Testis (tissue), 3 donors: Measurements from ENCODE around the gene DLL4. TPM values are rescaled to one million over a fixed set of nuclear protein-coding genes. Genes with fewer than 3 reads are reported as not detected.

Experiments
- DNase-seq: peaks from one replicate; pipeline ENCODE4 v3.0.0-alpha.2; 2019
- H3K27ac ChIP-seq, 2 donors: fragments of 200-600 bp; sonication (generic); one replicate each; pipeline ENCODE4 v1.5.1; 2019
- H3K27me3 ChIP-seq: fragments of 200-600 bp; sonication (generic); one replicate; pipeline ENCODE4 v1.5.1; 2019
- H3K36me3 ChIP-seq: fragments of 200-600 bp; sonication (generic); one replicate; pipeline ENCODE4 v1.5.1; 2017; ENCODE audit warnings: low read depth; ENCODE audit errors: missing control alignments
- H3K4me1 ChIP-seq: fragments of 200-600 bp; sonication (generic); one replicate; pipeline ENCODE4 v1.5.1; 2019
- H3K4me3 ChIP-seq, 2 donors: fragments of 200-600 bp; sonication (generic); one replicate each; pipeline ENCODE4 v1.5.1; 2017 to 2019
- H3K9me3 ChIP-seq: fragments of 200-600 bp; sonication (generic); one replicate; pipeline ENCODE4 v1.5.1; 2017
- CTCF ChIP-seq, 3 experiments: fragments of 450-650 bp in 2 of 3; fragments of 200-600 bp in 1 of 3; sonication (generic) in 1 of 3; IDR thresholded peaks; one replicate each; pipeline ENCODE4 v1.5.1; 2016 to 2019; ENCODE audit warnings: antibody characterized with exemption in 3 of 3, mild to moderate bottlenecking in 2 of 3, moderate library complexity in 1 of 3
- POLR2A ChIP-seq: fragments of 450-650 bp; IDR thresholded peaks from one replicate; pipeline ENCODE4 v1.6.1; 2017; ENCODE audit warnings: antibody characterized with exemption, mild to moderate bottlenecking, moderate library complexity
- WGBS, 2 donors: methylation state at CpG; one replicate each; pipeline ENCODE4 v1.1.5; 2018; 5-methylcytosine and 5-hydroxymethylcytosine counted together
- intact Hi-C: fragments of 100-400 bp; cut with DNase I; formaldehyde crosslinking; loops from one replicate; pipeline ENCODE4 v1.15.1; 2023; ENCODE audit warnings: low total_unique reads
- polyA plus RNA-seq: library from polyadenylated mRNA; stranded (reverse); fragments of 350-450 nt; fragmentation: Illumina TruSeq; extraction: RNeasy Lipid Tissue Mini Kit (QIAGEN cat#74804); gene quantifications from one replicate; pipeline ENCODE4 v1.2.3, GENCODE V29; 2014; ENCODE audit warnings: low read depth, low replicate concordance; ENCODE audit not compliant: insufficient read depth
- total RNA-seq, 2 donors: library from RNA; depleted of rRNA; stranded (reverse); fragments of >200 nt; gene quantifications; one replicate each; pipeline ENCODE4 v1.2.3, GENCODE V29; 2016

DLL4 gene
- total and polyA plus RNA-seq, 3 donors from 2014 or later = 2.0 to 3.9 (median 3.5) TPM

- TF ChIP-seq POLR2A (no peak), CTCF (IDR thresholded peaks at IDR 0.05) (peak in 1 of 3 experiments; percentile 4)
- Histone ChIP-seq H3K4me1 (no peaks in the 10 kb centered on the region), H3K27me3 (no peaks in the 10 kb centered on the region), H3K36me3 (no peaks in the 10 kb centered on the region), H3K9me3 (no peaks in the 10 kb centered on the region), H3K27ac (no peak overlapping the region), H3K4me3 (no peak overlapping the region)
- 61 to 77% methylated on average over 4 of the region's 4 CpGs for whole genome bisulfite sequencing, 2 donors
- no peak for DNase-seq
- intact Hi-C loops = no loop called here
Measured at GRCh38 chr15:40974879-40975278, 45.7 kb downstream of the DLL4 start.

DNA sequence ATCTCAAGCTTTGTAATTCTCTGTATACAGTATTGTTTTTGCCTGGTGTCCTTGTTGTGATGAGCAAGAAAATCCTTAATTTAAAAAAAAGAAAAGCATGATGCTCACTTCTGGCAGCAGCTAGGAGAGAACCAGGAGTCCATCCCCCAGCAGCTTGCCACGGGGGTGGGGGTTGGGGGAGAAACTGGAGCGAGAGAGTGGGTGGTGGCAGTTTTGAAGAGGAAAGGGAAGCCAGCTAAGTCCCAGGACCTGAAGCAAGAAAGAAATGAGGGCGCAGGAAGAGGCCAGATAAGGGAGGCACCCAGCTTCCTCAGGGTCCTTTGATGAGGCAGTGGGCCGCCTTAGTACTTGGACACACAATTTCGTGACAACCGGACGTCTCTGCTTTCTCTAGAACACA, 47.7 kb downstream of the DLL4 start:
- TF ChIP-seq POLR2A (no peak), CTCF (IDR thresholded peaks at IDR 0.05) (no peak)
- no peaks in the 10 kb centered on the region for H3K36me3 ChIP-seq
- H3K27me3 ChIP-seq = no peaks in the 10 kb centered on the region
- 83 to 87% methylated on average over 7 of the region's 7 CpGs for WGBS, 2 donors
- H3K4me3 ChIP-seq = no peak overlapping the region
- H3K4me1 ChIP-seq = no peaks in the 10 kb centered on the region
- intact Hi-C loops = no loop called here
- H3K9me3 ChIP-seq = no peaks in the 10 kb centered on the region
- no peak for DNase-seq
- no peak overlapping the region for H3K27ac ChIP-seq

GRCh38 chr15:40978141-40978540, 49.0 kb downstream of the DLL4 start:
- Histone ChIP-seq H3K27me3 (no peaks in the 10 kb centered on the region), H3K4me1 (no peaks in the 10 kb centered on the region), H3K9me3 (no peaks in the 10 kb centered on the region), H3K36me3 (no peaks in the 10 kb centered on the region), H3K4me3 (no peak overlapping the region), H3K27ac (no peak overlapping the region)
- TF ChIP-seq CTCF (IDR thresholded peaks at IDR 0.05) (no peak), POLR2A (no peak)
- intact Hi-C loops = no loop called here
- no peak for DNase-seq
- WGBS, 2 donors = 72 to 81% methylated on average over 2 of the region's 2 CpGs

DNA sequence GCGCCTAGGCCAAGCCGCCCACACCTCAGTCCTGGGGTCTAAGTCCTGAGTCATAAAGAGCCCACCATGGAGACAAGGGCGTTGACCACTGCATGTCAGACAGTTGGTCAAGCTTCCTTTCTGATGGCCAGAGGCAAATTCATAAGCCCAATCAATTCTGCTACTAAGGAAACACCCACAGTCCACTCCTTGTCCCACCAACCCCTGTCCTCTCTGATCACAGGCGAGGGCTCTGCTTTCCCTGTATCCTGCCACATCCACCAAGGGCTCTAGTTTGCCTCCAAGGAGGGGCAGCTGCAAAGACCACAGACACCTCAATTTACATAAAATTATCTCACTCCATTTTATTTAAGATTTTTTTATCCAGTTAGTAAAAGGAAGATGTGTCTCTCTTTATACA, 49.4 kb downstream of the DLL4 start:
- no peaks in the 10 kb centered on the region for H3K9me3 ChIP-seq
- 90 to 95% methylated on average over 4 of the region's 4 CpGs for WGBS, 2 donors
- H3K27ac ChIP-seq = no peak overlapping the region
- TF ChIP-seq POLR2A (no peak), CTCF (IDR thresholded peaks at IDR 0.05) (no peak)
- no peak for DNase-seq
- H3K36me3 ChIP-seq = no peaks in the 10 kb centered on the region
- H3K4me1 ChIP-seq = no peaks in the 10 kb centered on the region
- no peaks in the 10 kb centered on the region for H3K27me3 ChIP-seq
- H3K4me3 ChIP-seq = no peak overlapping the region
- intact Hi-C loops = no loop called here

- DNase-seq = no peak
- H3K27ac ChIP-seq = no peak overlapping the region
- no peaks in the 10 kb centered on the region for H3K4me1 ChIP-seq
- no peaks in the 10 kb centered on the region for H3K27me3 ChIP-seq
- no peaks in the 10 kb centered on the region for H3K9me3 ChIP-seq
- intact Hi-C loops = no loop called here
- WGBS, 2 donors = 76 to 87% methylated on average over 3 of the region's 3 CpGs
- H3K36me3 ChIP-seq = no peaks in the 10 kb centered on the region
- no peak for TF ChIP-seq POLR2A
- TF ChIP-seq CTCF (IDR thresholded peaks at IDR 0.05) = no peak
- no peak overlapping the region for H3K4me3 ChIP-seq
Measured at GRCh38 chr15:40981186-40981585, 52.0 kb downstream of the DLL4 start.
